PC-9 (cell line): Measurements from ENCODE around the gene CDH22. TPM values are rescaled to one million over a fixed set of nuclear protein-coding genes. Genes with fewer than 3 reads are reported as not detected.

Source experiments
- BruUV-seq: library from RNA; stranded (reverse); fragments of 400-500 nt; replicated peaks from 2 replicates; lab custom pipeline; 2021; lab: Mats Ljungman, UMichigan
- CTCF ChIA-PET: fragments of 300-600 bp; sonication (Branson Sonifier 250); formaldehyde crosslinking; loops from one replicate; lab custom pipeline; 2022; ENCODE audit warnings: antibody characterized with exemption; lab: Charles Lee
- POLR2A ChIA-PET: fragments of 300-600 bp; sonication (Branson Sonifier 250); formaldehyde crosslinking; loops from one replicate; lab custom pipeline; 2022; ENCODE audit warnings: antibody characterized with exemption; ENCODE audit not compliant: unreplicated experiment; lab: Charles Lee
- DNase-seq, 2 experiments: peaks; one replicate each; pipeline versions ENCODE4 v3.0.0 to v3.0.0-alpha.2; 2015 to 2022; ENCODE audit warnings: mixed read lengths in 1 of 2
- H2AFZ ChIP-seq: fragments of 200-600 bp; sonication (generic); 2 replicates; pipeline ENCODE4 v1.8.1; 2017; ENCODE audit warnings: antibody characterized with exemption
- H3F3A ChIP-seq: fragments of 200-600 bp; sonication (generic); 2 replicates; pipeline ENCODE4 v1.8.1; 2017; ENCODE audit warnings: antibody characterized with exemption, mild to moderate bottlenecking, low read depth; ENCODE audit not compliant: insufficient read depth
- H3K27ac ChIP-seq: fragments of 200-600 bp; sonication (generic); 2 replicates; pipeline ENCODE4 v1.6.1; 2016; ENCODE audit warnings: mixed run types
- H3K27me3 ChIP-seq: fragments of 200-600 bp; sonication (generic); 2 replicates; pipeline ENCODE4 v1.6.1; 2016; ENCODE audit warnings: low read depth, mixed run types; ENCODE audit not compliant: insufficient read depth
- H3K36me3 ChIP-seq: fragments of 200-600 bp; sonication (generic); 2 replicates; pipeline ENCODE4 v1.6.1; 2016; ENCODE audit warnings: low read depth, mixed run types
- H3K4me1 ChIP-seq: fragments of 200-600 bp; sonication (generic); replicated peaks from 2 replicates; pipeline ENCODE4 v1.6.1; 2016; ENCODE audit warnings: mixed run types; ENCODE audit not compliant: insufficient read depth
- H3K4me2 ChIP-seq: fragments of 200-600 bp; sonication (generic); 2 replicates; pipeline ENCODE4 v1.6.1; 2017; ENCODE audit warnings: mixed run types
- H3K4me3 ChIP-seq: fragments of 200-600 bp; sonication (generic); 2 replicates; pipeline ENCODE4 v1.6.1; 2016; ENCODE audit warnings: mixed run types
- H3K79me2 ChIP-seq: fragments of 200-600 bp; sonication (generic); 2 replicates; pipeline ENCODE4 v1.6.1; 2017; ENCODE audit warnings: low read depth, mixed run types
- H3K9me2 ChIP-seq: fragments of 200-600 bp; sonication (generic); 2 replicates; pipeline ENCODE4 v1.8.1; 2017; ENCODE audit warnings: mild to moderate bottlenecking; ENCODE audit not compliant: insufficient read depth
- H3K9me3 ChIP-seq: fragments of 200-600 bp; sonication (generic); 2 replicates; pipeline ENCODE4 v1.8.1; 2016; ENCODE audit warnings: low read depth; ENCODE audit not compliant: insufficient read depth
- H4K20me1 ChIP-seq: fragments of 200-600 bp; sonication (generic); 2 replicates; pipeline ENCODE4 v1.8.1; 2017; ENCODE audit not compliant: insufficient read depth
- CTCF ChIP-seq: fragments of 200-600 bp; sonication (generic); conservative IDR thresholded peaks from 2 replicates; pipeline ENCODE4 v1.6.1; 2017; ENCODE audit warnings: mixed run types, antibody characterized with exemption, mild to moderate bottlenecking, moderate library complexity
- EZH2 ChIP-seq: fragments of 200-600 bp; sonication (generic); IDR thresholded peaks from 2 replicates; pipeline ENCODE4 v1.8.0; 2017; ENCODE audit warnings: antibody characterized with exemption, low read depth
- intact Hi-C: fragments of 100-400 bp; cut with micrococcal nuclease; formaldehyde crosslinking; loops from one replicate; pipeline ENCODE4 v1.10.0; 2022; ENCODE audit not compliant: unreplicated experiment
- total RNA-seq: library from RNA; stranded (reverse); gene quantifications from 2 replicates; pipeline ENCODE4 v1.2.3, GENCODE V29; 2021

CDH22 gene
- total RNA-seq, 1 experiment from 2014 or later: not detected

GRCh38 chr20:46346770-46347169, 38.5 kb upstream of the CDH22 start:
- H3K27ac ChIP-seq: no peak overlapping the region
- H2AFZ ChIP-seq: no peak overlapping the region
- intact Hi-C loops: no loop called here
- POLR2A ChIA-PET: no interaction called here
- peaks cover 23% of the 10 kb centered on the region for H3K27me3 ChIP-seq
- H3K79me2 ChIP-seq: no peaks in the 10 kb centered on the region
- H3K4me1 ChIP-seq: no peaks in the 10 kb centered on the region; the same call in 1 of the 2 replicates
- H3K4me2 ChIP-seq: no peak overlapping the region
- no peaks in the 10 kb centered on the region for H3K9me2 ChIP-seq
- no peak overlapping the region for H3K4me3 ChIP-seq
- no peaks in the 10 kb centered on the region; the same call in 1 of the 2 replicates for H3K36me3 ChIP-seq
- DNase-seq: no peak
- peaks cover 10% of the 10 kb centered on the region; the same call in 1 of the 2 replicates for H4K20me1 ChIP-seq
- peaks cover 6% of the 10 kb centered on the region for H3F3A ChIP-seq
- H3K9me3 ChIP-seq: no peaks in the 10 kb centered on the region
- BruUV-seq: no TSS peak
- TF ChIP-seq EZH2 (no peak), CTCF (no peak)
- CTCF ChIA-PET: interaction anchor here (0.7 kb wide), 1 partner anchor 348 kb away, joined by 8 read pairs; no protein-coding TSS in a partner anchor

GRCh38 chr20:46344488-46345162, 36.3 kb upstream of the CDH22 start:
- no peak overlapping the region for H3K4me3 ChIP-seq
- H3K79me2 ChIP-seq: no peaks in the 10 kb centered on the region
- POLR2A ChIA-PET: interaction anchor here (0.7 kb wide), 1 partner anchor 20 kb away, joined by 6 read pairs; no protein-coding TSS in a partner anchor
- intact Hi-C loops: no loop called here
- no peaks in the 10 kb centered on the region for H3K4me1 ChIP-seq
- no peak overlapping the region for H2AFZ ChIP-seq
- H3F3A ChIP-seq: peaks cover 3% of the 10 kb centered on the region
- BruUV-seq: no TSS peak
- no peak overlapping the region for H3K27ac ChIP-seq
- peaks cover 10% of the 10 kb centered on the region; the same call in 1 of the 2 replicates for H4K20me1 ChIP-seq
- no peaks in the 10 kb centered on the region for H3K36me3 ChIP-seq
- peaks cover 41% of the 10 kb centered on the region for H3K27me3 ChIP-seq
- no peaks in the 10 kb centered on the region for H3K9me2 ChIP-seq
- no peak for TF ChIP-seq CTCF
- TF ChIP-seq EZH2: no peak
- DNase-seq: no peak
- no peaks in the 10 kb centered on the region for H3K9me3 ChIP-seq
- no peak overlapping the region for H3K4me2 ChIP-seq
- CTCF ChIA-PET: no interaction called here

DNA sequence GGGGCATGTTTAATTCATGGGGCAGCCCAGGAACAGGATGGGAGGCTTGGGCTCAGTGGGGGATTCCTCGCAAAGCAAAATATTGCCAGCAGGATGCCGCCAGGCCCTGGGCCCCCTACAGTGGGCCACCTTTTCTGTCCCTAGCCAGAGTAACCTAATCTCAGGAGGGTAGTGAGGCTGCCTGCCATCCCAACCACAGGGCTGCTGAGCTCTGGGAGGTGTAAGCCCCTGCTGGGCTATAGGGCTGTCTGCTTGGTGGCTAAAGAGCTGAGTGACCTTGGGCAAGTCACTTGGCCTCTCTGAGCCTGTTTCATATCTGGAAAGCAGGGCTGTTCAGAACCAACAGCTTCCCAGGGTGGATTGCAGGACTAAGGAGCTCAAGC, 35.7 kb upstream of the CDH22 start:
- H3K79me2 ChIP-seq: no peaks in the 10 kb centered on the region
- no peak overlapping the region for H2AFZ ChIP-seq
- POLR2A ChIA-PET: interaction anchor here (0.7 kb wide), 2 partner anchors 20 to 1273 kb away, joined by 3 to 6 read pairs; no protein-coding TSS in a partner anchor
- no peaks in the 10 kb centered on the region for H3K4me1 ChIP-seq
- H3K9me3 ChIP-seq: no peaks in the 10 kb centered on the region
- peaks cover 48% of the 10 kb centered on the region for H3K27me3 ChIP-seq
- DNase-seq: no peak
- H3K36me3 ChIP-seq: no peaks in the 10 kb centered on the region
- H3K27ac ChIP-seq: no peak overlapping the region
- H3K4me2 ChIP-seq: no peak overlapping the region
- CTCF ChIA-PET: no interaction called here
- H4K20me1 ChIP-seq: peaks cover 10% of the 10 kb centered on the region; the same call in 1 of the 2 replicates
- no peaks in the 10 kb centered on the region for H3K9me2 ChIP-seq
- H3F3A ChIP-seq: peaks cover 3% of the 10 kb centered on the region; the same call in 1 of the 2 replicates
- TF ChIP-seq EZH2 (no peak), CTCF (no peak)
- intact Hi-C loops: no loop called here
- H3K4me3 ChIP-seq: no peak overlapping the region
- BruUV-seq: no TSS peak
